GM21515 (cell line): Measurements from ENCODE around the gene BATF.

Experiments used
- ATAC-seq: cut with Tn5 transposase; IDR thresholded peaks from one replicate; pipeline ENCODE4 v1.9.1; 2021; ENCODE audit not compliant: unreplicated experiment

BATF gene

DNA sequence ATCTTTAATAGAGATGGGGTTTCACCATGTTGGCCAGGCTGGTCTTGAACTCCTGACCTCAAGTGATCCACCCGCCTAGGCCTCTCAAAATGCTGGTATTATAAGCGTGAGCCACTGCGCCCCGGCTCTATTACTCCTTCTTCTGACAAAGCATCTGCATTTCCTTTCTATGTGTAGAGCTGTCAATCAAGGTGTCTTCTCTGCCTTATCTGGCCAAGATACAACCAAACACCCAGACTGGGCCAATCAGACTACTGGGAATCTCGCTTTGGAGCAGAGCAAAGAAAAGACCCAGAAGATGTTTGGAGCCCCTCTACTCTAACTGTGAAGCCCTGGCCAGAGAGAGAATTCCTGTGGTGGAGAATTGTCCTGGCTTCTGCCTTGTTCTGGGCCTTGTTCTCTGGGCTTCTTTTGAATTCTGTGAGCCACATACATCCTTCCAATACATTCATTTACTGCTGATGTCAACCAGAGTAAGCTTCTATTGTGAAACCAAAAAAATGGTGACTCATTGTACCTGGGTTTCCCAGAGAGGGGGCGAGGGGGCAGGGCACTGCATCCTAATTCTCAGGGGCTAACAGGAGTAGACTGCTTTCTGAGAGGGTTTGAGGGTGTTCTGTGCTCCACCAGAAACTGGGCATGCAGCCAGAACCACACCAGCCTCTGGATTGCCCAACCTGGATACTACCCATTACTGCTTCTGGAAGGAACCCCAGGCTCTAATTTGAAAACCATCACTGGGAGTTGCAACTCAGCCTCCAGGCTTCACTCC, 37.4 kb downstream of the BATF start:
- no peak for ATAC-seq

DNA sequence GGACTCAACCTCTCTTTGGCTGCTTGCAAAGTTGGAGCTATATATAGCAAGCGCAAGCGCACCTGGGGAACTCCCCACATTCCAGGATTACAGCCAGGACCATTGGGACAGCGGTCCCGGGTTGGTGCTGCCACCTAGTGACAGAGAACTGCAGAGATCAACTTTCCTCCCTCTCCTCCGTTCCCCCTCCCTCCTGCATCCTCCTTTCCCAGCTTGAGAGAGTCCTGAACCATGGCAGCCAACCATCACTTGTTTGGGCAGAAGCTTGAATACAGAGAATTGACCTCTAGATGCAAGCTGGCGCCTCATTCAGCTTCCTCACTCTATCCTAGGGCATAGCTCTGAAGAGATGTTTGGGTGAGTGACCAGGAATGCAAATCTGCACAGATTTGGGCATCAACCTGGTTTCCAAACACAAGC, 38.8 kb downstream of the BATF start:
- ATAC-seq: no peak

DNA sequence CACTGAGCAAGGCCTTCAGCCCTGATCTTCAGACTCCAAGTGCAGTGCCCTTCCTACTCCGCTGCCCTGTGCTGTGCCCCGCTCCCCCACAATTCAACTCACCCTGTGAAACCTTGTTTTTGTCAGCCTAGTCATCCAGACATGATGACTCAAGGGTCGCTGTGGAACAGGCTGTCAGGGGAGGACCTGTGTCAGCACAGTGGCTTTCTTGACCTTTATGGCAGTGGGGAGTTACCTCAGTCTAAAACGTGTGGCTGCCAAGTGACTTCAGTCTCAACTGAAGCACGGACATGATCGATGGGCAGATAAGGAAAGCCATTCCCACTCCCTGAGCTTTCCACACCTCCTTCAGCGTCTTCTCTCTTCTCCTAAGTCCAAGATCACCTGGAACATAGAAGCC, 39.8 kb downstream of the BATF start:
- ATAC-seq: no peak

DNA sequence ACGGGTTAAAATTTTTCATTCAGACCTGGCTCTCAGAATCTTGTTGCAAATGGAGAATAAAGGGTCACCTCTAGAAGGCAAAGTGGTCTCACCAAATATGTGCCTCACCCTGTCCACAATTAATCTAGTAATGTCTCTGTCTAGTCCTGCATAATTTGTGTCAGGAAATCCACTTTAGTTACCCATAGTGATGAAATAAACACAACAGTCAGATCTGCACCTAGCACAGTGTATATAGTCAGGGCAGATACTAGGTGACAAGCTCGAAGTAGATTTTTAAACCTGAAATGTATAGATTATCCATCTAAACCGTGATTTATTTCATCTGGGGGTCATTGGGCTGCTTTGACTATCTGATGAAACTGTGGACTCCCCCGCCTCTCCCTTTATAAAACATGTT, 40.2 kb downstream of the BATF start:
- no peak for ATAC-seq

DNA sequence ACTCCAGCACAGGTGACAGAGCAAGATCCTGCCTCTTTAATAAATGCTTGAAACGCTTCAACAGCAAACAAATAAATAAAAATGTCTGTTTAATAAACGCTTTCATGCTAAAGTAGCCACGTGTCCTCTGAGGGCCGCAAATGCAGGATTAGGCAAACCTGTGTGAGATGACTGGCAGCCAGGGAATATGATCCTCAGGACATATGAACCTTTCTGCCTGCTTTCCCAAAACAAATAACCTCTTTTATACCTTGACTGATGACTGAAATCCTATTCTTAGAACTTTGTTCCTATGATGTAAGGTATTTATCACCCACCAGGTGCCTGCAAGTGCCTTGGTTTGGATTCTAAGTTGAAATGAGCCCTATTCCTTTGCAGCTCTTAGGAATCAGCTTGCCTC, 41.7 kb downstream of the BATF start:
- ATAC-seq: no peak

DNA sequence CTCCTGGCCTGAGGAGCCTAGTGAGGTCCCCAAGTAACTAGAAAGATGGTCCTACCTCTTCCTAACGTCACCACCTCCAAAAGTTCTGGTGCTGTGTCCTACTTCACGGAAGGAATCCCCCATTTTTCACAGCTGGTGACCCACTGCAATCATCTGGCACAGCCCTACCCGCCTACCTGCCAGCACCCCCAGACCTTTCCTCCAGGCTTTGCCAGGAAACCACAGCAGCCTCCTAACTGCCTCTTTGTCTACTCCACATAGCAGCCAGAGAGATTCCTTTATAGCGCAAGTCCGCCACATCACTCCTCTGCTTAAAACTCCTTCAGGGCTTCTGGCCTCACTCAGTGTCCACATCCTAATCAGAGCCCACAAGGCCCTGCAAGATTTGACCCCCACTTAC, 42.8 kb downstream of the BATF start:
- ATAC-seq: no peak

DNA sequence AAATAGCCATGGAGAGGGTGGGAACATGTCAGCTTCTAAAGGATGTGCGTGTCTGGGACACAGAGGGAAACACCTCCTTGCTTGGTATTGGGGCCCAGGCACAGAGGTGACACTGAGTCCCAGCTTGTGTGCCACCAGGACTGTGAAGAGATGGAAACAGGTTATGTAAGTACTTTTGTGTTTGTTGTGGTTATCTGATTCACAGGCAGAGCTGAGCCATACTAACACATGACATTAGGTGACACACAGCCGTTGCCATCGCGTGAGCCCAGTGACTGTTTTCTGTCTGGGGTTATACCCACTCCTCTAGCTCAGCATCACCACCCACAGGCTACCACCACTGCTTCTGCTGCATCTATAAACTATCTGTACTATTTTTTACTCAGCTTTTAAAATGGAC, 44.1 kb downstream of the BATF start:
- ATAC-seq: no peak

DNA sequence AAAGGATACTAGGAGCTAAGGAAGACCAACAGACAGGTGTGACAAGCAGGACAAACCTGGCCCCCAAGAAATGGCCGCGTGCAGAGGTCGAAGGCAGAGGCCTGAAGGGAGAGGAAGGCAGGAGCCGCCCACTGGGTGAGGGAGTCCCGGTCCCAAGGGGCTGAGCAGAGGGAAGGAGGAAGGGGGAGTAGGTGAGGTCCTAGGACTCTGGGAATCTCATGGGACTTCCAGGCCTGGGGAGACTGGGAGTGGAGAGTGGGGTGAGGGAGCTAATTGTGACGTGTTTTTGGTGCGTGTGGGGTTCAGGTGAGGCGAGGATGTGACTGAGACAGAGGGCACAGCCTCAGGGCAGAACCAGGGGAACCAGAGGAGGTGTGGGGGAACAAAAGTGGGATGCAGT, 44.5 kb downstream of the BATF start:
- ATAC-seq: no peak

DNA sequence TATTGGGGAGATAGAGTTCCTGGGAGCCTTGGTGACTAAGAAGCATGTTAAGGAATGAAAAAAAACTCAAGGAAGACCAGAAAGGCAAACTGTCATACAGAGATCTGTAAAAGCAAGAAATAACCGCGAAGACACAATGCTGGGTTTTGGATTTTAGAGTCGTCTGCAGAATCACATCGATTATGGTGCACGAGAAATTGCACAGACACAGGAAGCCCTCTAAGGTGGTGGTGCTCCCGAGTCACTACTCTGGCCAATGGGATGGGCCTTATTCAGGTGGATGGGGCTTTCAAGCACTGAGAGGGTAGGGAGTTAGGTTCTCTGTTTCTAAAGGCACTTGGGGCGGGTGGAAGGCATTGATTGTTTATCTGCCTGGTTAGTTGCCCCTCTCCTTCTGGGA, 45.9 kb downstream of the BATF start:
- no peak for ATAC-seq

DNA sequence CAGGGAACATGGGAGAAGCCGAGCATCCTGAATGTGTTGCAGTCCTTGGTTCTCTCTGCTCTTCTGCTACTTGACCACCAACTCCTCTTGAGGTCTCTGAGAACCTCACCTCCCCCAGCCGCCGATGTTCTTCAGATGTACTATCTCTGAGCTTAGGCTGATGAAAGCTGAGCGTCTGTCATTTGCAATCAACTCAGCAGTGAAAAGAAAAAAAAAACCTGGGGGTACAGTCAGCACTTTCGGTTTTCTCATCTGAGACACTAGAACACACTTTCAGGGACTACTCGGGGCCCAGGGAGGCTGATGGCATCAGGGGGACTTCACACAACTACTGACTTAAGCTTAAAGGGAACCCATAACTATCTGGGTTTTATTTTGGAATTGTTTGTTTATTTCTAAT, 46.5 kb downstream of the BATF start:
- ATAC-seq: no peak

DNA sequence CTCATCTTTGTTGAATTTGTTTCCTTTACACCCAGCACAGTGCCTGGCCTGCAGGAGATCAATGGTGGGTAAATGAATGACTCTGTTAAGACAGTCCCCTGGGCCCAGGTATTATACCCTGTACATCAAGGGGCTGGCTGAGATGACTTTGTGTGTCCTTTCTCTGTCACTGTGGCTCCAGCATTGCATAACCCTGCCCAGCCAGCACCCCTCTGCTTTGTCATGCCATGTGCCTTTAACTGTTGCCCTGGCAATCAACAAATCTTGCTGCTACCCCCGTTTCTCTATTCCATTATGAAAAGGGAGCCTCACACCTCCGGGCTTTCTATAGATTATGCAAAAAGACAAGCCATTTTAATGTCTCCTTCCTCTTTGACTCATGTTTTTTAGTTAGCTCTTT, 48.5 kb downstream of the BATF start:
- ATAC-seq: no peak

DNA sequence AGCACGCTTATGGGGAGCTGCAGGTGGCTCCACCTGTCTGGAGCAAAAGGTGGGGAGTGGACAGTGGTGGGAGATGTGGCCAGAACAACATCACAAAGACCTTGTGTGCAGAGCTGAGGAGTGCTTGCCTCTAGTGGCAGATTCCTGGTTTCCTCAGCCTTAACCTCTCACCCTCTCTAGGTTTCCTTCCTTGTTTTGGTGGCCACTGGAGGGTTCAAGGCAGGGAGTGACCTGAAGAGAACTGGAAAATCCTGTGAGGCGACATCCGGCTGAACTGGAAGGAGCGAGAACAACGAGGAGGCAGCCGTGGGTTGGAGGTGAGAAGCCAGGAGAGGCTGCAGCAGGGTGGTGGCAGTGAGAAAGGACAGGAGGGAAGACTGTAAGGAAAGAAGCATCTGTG, 49.8 kb downstream of the BATF start:
- no peak for ATAC-seq

DNA sequence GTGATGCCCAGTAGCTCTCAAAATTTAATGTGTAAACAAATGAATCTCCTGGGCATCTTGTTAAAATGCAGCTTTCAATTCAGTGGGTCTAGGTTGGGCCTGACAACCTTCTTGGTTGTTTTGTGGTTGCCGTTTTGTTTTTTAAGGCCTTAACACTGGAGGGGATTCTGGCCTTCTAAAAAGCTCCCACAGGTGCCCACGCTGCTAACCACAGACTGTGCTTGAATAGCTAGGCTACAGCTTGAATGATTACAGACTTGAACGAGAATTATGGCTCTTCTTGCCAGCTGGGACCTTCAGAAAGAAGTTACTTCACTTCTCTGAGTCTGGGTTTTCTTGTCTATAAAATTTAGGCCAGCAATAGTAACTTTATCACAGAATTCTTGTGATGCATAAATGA, 54.8 kb downstream of the BATF start:
- no peak for ATAC-seq

DNA sequence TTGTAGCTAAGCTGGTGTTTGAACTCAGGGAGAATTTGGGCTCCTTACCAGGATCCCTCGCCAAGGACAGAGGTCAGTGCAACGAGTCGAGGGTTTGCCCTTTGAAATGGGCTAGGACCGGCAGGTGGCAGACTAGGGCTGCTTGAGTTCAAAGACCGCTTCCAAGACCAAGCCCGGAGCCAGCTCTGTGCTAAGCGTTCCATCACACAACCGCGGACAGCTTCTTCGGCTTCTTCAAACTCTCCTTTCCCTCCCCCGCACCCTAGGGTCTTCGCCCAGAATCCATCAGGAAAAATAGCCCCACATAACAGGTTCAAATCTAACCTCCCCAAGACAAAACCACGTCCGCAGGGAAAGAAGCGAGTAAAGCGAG, 55.4 kb downstream of the BATF start:
- peak; percentile 81 for ATAC-seq

DNA sequence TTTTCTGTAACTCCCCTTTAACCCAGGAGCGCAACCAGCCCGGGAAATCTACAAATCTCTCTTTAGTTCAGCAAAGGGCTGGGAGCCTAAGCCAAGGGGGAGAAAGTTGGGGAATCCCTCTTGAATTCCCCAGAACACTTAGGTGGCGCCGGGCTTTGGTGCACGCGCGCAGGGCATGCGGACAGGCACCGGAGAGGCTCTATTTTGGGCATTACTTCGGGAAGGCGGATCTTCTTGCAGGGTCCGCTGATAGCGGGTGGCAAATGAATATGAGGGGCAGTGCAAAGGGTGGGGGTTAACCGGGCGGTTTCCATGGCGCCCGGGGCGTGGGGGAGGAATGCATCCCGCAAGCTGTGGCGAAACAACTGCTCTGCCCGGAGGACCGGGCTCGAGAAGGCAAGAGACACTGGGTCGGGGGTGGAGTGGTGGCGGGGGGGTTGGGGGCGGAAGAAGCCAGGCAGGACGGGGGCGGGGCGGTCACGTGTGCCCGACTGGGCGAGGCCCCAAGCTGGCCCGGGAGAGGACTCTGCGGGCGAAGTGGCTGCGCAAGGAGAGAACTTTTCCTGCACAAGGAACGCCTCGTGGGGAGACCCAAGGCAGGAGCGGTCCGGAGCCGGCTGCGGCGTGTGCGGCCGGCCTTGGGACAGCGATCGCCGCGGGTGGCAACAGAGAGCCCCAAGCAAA, 56.0 kb downstream of the BATF start, which contains the start of gene FLVCR2:
Gene FLVCR2 (plus strand): TSS at position 519 of the 684 bp plus-strand sequence. CDS start 353 bp downstream, outside the sequence.
- peak; percentile 34 for ATAC-seq

DNA sequence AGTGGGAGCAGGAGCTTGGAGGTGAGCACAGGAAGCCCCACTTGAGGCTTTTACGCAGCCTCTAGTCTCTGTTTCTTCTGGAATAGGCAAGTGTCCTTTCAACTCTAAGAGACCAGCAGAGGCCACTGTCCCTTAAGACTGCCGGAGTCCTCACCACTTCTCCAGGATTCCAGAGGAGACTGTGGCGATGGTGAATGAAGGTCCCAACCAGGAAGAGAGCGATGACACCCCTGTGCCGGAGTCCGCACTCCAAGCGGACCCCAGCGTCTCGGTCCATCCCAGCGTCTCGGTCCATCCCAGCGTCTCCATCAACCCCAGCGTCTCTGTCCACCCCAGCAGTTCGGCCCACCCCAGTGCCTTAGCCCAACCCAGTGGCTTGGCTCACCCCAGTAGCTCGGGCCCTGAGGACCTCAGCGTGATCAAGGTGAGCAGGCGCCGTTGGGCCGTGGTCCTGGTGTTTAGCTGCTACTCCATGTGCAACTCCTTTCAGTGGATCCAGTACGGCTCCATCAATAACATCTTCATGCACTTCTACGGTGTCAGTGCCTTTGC, 56.6 kb downstream of the BATF start:
- ATAC-seq: no peak

DNA sequence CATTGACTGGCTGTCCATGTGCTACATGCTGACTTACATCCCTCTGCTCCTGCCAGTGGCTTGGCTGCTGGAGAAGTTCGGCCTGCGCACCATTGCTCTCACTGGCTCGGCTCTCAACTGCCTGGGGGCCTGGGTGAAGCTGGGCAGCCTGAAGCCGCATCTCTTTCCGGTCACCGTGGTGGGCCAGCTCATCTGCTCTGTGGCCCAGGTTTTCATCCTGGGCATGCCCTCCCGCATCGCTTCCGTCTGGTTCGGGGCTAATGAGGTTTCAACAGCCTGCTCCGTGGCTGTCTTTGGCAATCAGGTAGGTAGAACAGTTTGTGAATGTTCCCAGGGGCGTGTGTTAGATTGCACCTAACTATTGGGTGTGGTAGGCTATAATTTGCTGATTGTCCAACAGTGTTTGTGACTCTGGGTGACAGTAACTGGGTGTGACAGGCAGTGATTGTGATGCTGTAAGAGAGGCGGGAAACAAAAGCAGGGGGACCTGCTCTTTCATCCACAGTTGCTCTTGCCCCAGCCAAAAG, 57.1 kb downstream of the BATF start:
- ATAC-seq: no peak

DNA sequence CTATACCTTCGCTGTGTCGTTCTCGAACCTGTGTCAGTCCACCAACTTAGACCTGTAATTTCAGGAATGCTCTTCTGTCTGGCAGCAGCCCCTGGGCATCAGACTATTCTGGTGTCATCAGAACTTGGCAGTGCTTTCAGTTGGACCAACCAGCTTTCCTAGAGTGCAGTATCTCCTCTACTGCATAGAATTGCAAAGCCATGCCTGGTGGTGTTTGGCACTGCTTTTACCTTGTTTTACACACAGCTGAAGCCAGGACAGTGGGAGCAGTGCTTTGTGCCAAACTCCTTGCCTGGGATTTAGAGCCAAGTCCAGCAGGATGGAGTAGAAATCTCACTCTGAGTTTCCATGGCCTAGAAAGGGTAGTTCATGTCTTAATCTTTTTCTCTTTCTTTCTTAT, 57.6 kb downstream of the BATF start:
- no peak for ATAC-seq

DNA sequence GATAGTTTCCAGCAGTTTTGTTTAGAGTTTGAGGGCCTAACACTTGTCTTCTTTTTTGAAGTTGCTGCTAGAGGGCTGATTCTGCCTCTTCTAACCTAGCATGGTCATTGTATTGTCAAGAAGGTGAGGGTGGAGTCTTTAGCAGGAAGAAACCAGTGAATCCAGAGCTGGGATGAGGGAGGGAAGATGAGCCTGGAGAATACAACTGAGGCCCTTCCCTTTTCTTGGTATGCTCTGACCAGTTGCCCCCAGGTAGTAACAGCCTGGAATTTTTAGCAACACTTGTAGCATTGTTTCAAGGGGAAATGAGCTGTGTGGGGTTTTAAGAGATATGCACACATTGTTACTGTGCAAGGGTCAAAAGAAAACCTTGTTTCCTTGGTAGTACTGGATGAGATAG, 65.1 kb downstream of the BATF start:
- no peak for ATAC-seq

DNA sequence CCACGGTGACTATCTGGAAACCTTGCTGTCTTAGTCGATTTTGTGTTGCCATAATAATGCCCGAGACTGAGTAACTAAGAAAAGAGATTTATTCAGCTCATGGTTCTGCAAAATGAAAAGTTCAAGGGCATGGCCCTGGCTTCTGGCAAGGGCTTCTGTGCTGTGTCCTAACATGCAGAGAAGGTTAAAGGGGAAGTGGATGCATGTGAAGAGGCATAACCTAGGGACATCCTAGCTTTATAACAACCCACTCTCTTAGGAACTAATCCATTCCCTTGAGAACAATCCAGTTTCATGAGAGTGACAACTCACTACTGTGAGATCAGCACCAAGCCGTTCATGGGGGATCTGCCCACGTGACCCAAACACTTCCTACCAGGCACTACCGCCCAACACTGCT, 67.7 kb downstream of the BATF start:
- ATAC-seq: no peak

DNA sequence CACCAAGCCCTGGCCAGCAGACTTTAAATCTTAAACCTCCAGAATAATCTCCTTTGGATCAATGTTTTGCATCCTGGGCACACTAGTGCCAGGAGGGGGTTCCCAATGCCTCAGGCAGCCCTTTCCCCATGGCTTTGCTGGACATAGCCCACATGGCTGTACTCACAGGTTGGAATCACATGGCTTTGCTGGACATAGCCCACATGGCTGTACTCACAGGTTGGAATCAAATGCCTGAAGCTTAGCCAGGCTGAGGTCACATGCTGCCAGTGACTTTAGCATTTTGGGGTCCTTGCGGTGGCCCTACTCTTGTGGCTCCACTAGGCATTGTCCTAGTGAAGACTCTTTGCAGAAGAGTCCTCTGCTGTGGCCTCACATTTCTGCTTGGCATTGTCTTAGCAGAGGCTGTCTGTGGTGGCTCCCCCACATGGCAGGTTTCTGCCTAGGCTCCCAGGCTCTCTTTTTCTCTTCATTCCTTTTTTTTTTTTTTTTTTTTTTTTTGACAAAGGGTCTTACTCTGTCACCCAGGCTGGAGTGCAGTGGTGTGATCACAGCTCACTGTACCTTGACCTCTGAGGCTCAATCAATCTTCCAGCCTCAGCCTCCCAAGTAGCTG, 69.2 kb downstream of the BATF start:
- ATAC-seq: no peak
